ENCODE data around the gene PTCD1.

GRCh38 chr7:99373091-99374066, 65.2 kb downstream of the PTCD1 start:
- TF ChIP-seq EZH2 (IDR thresholded peaks at IDR 0.05; ENCODE audit: low read depth, low read length, severe bottlenecking) (no peak), BACH1 (IDR thresholded peaks at IDR 0.05; ENCODE audit: low read length) (no peak), MAX (IDR thresholded peaks at IDR 0.05) (no peak), JUND (IDR thresholded peaks at IDR 0.05; ENCODE audit: low read length) (no peak), GTF2F1 (IDR thresholded peaks at IDR 0.05; ENCODE audit: borderline replicate concordance, low read depth, low read length) (no peak), CTCF (IDR thresholded peaks at IDR 0.05; ENCODE audit: control extremely low read depth in 1 of 3, insufficient read depth in 1 of 3, low read depth in 1 of 3, low read length in 3 of 3) (no peak), CEBPB (IDR thresholded peaks at IDR 0.05; ENCODE audit: low read depth, low read length) (no peak)
